ENCODE results near the gene GFRAL. TPM values are rescaled to one million over a fixed set of nuclear protein-coding genes. Genes with fewer than 3 reads are reported as not detected.
A peak's percentile ranks its signal among the peaks of the same experiment; 100 is the strongest.

Gene GFRAL
- polyA plus RNA-seq, 1 donor: not detected

GRCh38 chr6:55433446-55434130, 106.3 kb downstream of the GFRAL start:
- DNase-seq: no peak

GRCh38 chr6:55437141-55437540, 109.9 kb downstream of the GFRAL start:
- no peak for DNase-seq

- no peak for DNase-seq
These were observed 110.9 kb downstream of the GFRAL start for GRCh38 chr6:55438203-55438602.

DNA sequence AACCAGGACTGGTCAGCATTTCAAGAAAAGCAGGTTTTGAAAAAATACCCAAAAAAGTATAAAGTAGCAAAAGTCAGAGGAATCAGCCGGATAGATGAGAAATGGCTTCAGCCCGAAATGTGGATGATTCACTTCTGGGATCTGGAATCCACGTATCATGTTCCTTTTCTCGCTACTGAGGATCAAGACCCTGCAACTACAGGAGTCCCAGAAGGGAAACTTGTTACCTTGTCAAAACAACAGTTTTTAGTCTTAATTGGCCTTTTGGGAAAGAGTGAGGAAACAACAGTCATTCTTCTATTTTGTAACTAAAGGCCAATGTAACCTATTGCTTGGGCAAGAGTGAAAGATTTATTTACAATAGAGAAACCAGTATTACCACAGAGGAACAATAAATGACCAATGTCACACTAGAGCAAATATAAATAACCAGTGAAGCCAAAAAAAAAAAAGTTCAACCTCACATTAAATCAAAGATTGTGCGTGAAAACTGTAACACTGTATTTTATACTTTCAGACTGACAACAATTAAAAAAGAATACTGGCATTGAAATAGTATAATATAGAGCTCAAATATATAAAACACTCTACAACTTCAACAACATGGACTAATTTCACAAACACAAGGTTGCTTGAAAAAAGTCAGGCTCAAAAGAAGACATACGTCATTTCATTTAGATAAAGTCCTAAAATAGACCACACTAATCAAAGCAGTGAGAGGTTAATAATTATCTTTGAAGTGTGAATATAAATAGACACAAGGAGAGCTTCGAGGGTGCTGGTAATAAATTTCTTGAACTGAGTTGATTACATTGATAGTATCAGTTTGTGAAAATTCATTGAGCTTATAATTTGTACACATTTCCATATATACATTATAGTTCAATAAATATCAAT, 116.2 kb downstream of the GFRAL start:
- DNase-seq: no peak

DNA sequence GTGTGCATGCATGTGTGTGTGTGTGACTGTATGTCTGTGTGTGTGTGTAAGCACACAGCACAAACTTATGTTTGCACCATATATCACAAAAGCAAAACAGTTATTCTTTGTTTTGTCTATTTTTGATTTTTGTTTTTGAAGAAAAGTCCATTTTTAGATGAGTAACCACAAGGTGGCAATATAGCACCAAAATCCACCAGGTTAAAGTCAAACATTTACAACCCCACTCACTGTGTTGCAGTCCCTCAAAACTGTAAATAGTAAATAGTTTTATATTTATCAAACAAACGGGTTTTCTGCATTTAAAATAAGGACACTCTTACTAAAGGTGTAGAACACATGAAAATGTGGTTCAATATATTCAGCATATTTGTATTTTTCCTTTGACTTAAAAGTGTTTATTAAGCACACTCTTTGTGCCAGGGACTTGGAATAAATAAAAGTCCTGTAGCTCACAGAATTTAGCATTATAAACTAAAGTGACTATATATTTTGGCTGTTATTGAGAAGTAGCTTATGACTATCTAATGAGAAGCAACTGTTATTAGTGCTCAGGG, 118.5 kb downstream of the GFRAL start:
- DNase-seq: peak; percentile 40

GRCh38 chr6:55447891-55448290, 120.6 kb downstream of the GFRAL start:
- DNase-seq: no peak

GRCh38 chr6:55448451-55448850, 121.2 kb downstream of the GFRAL start:
- DNase-seq: no peak

DNA sequence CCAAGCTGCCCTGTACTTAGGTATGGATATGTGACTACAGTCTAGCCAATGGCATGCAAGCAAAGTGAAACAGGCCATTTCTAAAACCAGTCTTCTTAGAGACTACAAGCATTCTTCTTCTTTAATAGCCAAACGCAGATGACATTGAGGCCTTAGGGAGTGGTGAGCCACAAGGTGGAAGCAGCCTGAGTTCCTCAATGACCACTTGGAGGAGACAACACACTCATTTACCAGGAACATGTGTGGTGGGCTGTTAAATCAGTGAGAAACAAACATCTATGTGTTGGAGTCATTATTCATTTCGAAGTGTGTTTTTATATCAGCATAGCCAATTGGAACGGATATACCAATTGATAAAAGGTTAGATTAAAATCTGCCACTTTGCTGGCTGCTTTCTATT, 122.0 kb downstream of the GFRAL start:
- no peak for DNase-seq

DNA sequence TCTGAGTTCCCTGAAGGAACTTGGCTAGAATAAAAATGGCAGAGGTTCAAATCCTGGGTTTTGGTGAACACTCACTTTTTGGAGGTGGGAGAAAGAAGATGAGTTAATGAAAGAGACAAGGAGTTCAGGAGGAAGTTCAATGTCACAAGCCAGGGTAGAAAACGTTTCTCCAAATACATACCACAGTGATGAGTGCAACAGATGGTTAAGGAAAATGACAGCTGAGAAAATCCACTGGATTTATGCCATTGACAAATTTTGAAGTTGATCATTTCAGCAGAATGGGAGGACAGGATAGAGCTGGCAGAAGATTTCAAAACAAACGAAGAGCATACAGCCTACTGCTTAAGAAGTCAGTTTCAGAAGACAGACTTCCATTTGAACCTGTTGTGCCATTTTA, 122.7 kb downstream of the GFRAL start:
- no peak for DNase-seq

Other genes starting within 250 kb of the GFRAL start
- gene HCRTR2, start 153.0 kb upstream of the GFRAL start, polyA plus RNA-seq (ENCODE audit: insufficient read length): 0.35 TPM

Measured in left kidney (tissue), 2 donors.